ENCODE results near the gene HCFC1. TPM values are rescaled to one million over a fixed set of nuclear protein-coding genes. Genes with fewer than 3 reads are reported as not detected.

Gene HCFC1
- total and polyA plus RNA-seq, 2 of the 8 experiments (the other 6 are each of a cell fraction or from before 2014, with no cell fraction given) = 24.9 to 117 TPM

- TF ChIP-seq TEAD4 (IDR thresholded peaks at IDR 0.05; ENCODE audit: low read depth, low read length) = no peak
- no peak for TF ChIP-seq SP1 (IDR thresholded peaks at IDR 0.05; ENCODE audit: low read depth, low read length)
These were observed 64.2 kb downstream of the HCFC1 start (continued) for GRCh38 chrX:153907456-153907855.
